RPMI8226 (cell line): ENCODE measurements around the gene SMIM27.
"Not testable (repeated sequence)": the region's sequence is repeated elsewhere in the genome, so short reads cannot be mapped to it uniquely, and the experiment has no call there.

ENCODE experiments used
- DNase-seq: peaks from one replicate; pipeline ENCODE4 v3.0.0-alpha.2; 2015

The SMIM27 gene, protein sequence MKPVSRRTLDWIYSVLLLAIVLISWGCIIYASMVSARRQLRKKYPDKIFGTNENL

DNA sequence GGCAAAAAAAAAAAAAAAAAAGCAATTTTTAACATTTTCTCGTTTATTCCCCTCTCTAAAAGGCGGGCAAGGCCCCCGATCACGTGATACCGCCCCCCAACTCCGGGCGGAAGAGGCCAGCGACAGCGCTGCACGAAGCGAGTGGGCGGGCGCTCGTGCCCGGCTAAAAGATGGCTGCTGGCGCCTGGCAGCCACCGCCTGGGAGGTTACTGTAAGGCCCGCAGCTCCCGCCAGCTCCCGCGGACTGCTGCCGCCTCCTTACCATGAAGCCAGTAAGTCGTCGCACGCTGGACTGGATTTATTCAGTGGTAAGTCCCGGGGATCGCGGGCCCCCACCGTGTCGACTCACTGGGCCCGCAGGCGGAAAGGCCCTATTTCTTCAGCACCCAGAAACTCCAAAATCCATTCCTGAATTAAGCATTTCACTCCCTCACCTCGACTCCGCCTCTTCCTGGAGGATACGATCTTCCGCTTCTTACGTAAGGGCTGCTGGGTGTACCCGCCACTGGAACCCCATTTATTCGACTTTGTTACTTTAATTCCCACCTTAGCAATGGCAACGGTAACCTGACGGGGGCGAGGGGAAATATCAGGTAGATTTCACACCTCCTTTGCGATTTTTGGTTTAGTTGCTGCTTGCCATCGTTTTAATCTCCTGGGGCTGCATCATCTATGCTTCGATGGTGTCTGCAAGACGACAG, at the start of gene SMIM27, which contains the start of gene TOPORS:
SMIM27 (plus strand) TSS at position 156 of the 701 bp plus-strand sequence; CDS start at position 264, 108 bp downstream.
TOPORS (minus strand) TSS at position 415 of the 701 bp plus-strand sequence; CDS start at position 265, 150 bp downstream.
- DNase-seq: peak; percentile 93

DNA sequence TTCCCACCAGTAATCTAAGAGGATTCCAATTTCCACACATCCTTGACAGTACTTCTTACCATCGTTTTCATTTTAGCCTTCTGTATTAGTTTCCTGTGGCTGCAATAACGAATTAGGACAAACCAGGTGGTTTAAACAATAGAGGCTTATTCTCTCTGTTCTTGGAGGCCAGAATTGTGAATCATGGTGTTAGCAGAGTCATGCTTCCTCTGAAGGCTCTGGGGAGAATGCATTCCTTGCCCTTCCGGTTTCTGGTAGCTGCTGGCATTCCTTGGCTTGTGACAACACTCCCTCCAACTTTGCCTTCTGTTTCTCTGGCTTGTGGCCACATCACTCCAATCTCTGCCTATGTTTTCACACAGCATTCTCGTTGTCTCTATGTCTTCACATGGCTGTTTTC, 49.7 kb upstream of the SMIM27 start:
- no peak for DNase-seq

DNA sequence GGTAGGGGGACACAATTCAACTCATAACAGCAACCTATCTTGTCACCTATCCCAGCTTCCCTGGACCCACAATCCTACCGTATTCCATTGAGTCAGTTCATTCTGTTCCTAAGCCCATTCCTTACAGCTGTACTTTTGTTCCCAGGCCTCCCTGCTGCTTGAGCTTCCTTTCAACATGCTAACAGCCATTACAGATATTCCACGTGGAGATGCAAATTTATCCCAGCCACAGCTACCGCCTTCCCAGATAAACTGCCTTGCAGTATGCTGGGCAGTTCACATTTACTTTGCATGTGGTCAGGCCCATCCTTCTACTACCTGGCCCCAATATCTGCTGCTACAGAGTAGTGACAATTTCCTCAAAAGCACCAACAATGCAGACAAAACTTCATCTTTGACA, 49.1 kb upstream of the SMIM27 start:
- DNase-seq: no peak

DNA sequence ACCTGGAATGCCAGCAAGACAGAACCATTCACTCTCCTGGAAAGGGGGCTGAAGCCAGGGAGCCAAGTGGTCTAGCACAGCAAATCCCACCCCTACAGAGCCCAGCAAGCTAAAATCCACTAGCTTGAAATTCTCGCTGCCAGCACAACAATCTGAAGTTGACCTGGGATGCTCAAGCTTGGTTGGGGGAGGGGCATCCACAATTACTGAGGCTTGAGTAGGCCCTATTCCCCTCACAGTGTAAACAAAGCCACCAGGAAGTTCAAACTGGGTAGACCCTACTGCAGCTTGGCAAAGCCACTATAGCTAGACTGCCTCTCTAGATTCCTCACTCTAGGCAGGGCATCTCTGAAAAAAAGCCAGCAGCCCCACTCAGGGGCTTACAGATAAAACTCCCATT, 43.4 kb upstream of the SMIM27 start:
- DNase-seq: no peak

DNA sequence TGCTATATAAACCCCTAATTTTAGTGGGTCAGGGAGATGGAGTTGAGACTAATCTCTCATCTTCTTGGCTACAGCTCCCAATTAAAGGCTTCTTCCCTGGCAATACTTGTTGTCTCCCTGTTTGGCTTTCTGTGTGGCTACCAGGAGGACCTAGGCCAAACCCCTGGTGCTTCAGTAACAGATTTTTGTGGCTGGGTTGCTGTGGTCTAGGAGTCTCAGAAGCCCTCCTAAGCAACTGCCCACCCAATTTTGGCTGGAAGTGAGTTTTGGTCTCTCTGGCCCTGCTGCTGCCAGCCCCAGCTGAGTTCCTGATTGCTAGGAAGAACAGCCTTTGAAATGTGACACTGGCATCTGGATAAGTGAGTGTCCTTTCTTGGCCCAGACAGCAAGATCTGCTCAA, 35.9 kb upstream of the SMIM27 start:
- no peak for DNase-seq

DNA sequence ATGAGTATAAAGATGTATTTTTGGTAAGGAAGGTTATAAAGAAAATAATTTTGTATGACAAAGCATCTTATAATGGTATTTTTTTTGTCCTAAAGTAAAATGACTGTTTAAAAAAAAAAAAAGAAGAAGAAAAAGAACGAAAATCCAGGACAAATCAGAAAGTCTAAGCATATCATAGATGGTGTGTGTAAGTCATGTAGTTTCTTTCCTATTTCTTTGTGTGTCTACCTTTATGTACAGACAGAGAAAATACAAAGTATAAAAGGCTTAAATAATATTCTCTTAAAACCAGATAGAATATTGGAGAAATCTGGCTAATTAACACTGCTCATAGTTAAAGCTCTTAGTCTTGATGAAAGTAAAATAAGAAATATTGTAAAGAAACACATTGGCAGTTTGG, 33.9 kb upstream of the SMIM27 start:
- DNase-seq: no peak

DNA sequence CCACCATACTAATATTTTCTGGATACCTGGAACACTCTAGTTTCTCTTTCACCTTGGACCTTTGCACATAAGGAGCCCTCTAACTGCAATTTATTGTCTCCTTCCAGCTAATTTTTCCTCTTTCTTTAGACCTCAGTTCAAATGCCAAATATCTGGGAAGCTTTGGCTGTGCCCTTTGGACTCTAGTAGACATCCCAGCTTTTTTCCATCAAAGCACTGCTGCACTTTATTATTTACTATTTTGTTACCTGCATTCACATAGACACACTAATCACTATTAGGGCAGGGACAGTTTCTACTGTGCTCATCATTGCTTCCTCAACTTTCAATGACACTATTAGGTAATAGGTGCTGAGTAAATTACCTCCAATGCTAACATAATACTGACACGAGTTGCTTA, 28.2 kb upstream of the SMIM27 start:
- DNase-seq: no peak

DNA sequence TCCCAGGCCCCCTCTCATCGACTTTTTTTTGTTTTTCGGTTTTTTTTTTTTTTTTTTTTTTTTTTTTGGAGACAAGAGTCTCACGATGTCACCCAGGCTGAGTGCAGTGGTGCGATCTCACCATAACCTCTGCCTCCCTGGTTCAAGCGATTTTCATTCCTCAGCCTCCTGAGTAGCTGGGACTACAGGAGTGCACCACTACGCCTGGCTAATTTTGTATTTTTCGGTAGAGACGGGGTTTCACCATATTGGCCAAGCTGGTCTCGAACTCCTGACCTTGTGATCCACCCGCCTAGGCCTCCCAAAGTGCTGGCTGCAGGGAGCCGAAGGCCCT, 27.6 kb upstream of the SMIM27 start:
- DNase-seq: not testable (repeated sequence)

DNA sequence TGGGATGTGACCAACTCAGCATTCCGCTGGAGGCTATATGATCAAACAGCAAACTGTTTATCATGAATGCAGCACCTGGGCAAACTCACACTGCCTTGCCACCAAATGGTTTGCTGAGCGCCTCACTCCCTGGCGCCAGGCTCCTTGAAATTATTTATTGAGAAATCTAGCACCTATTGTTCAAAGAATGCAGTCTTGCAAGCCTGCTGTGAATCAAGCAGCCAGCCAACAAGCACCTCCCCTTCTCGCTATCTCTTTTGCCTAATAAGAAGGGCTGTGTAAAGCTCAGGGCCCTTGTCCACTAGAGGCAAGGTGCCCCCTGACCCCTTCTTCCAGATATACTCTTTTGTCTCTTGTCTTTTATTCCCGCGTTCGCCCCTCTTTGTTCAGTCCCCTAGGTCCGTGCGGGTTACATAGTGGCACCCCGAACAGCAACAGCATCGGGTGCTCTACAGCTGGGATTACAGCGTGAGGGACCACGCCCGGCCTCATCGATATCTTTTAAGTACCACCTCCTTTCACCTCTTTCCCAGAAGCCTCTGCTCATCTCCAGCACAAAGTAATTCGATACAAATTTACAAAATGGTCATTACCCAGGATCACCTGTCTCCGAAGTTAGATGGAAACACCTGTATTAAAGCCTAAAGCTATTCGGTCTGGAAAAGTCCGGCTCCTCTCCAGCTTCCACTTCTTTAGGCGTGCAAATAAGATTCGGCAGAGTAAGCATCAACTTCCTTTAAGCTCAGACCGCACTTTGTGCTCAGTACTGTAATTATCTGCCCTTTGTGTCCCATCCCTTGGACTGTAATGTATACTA, 27.0 kb upstream of the SMIM27 start:
- no peak for DNase-seq

DNA sequence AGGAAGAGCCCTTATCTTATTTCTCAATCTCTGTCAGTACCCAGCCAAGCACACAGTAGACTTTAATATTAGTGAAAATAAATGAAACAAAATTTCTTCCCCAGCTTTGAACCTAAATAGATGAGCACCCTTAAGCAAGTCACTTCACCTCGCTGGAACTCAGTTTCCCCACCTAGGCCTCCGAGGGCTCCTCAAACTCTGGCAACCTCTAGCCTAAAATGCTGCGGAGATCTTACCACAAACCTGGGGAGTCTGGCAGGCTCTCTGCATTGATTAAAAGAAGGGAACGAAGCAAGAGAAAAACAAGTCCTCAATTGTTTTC, 26.5 kb upstream of the SMIM27 start:
- DNase-seq: no peak

DNA sequence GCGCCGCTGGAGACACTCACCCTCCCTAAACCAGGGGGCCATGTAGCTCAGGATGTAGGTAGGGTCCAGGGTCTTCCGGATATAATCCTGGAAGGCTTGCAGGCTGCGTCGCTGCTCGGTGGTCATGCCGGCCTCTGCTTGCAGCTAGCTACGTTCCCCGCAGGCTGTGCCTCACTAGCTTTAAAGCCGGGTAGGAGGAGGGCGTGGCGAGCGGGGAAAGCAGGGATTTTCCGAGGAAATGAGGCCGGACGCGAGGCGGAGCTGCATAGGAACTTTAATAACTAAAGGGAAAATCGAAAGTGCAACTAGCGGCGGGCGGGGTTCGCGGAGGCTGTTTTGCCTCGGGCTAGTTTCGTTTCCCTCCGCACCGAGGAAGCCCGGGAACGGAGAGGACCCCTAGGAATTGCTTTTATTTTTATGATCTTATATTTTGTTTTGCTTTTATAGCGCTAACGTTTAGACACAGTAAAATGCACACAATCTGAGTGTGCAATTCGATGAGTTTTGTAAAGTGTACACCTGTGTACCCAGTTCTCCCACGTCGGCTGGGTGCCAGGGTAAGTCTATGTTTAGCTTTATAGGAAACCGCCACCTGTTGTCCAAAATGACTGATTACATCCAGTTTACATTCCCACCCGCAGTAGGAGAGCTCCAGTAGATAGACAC, 26.0 kb upstream of the SMIM27 start, which contains the start of gene RIGI:
RIGI (minus strand) TSS at position 156 of the 666 bp plus-strand sequence; CDS start at position 126, 30 bp downstream.
- DNase-seq: peak; percentile 87

DNA sequence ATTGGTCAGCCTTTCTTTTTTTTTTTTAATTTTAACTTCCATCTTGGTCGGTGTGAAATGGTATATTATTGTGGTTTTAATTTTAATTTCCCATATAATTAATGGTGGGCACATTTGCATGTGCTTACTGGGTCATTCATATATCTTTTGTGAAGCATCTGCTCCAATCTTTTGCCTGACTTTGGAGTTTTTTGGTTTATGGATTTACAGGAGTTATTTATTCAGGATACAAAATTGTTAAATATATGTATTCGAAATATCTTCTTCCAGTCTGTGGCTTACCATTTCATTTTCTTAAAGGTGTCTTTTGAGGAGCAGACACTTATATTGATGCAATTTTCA, 25.4 kb upstream of the SMIM27 start:
- DNase-seq: no peak

DNA sequence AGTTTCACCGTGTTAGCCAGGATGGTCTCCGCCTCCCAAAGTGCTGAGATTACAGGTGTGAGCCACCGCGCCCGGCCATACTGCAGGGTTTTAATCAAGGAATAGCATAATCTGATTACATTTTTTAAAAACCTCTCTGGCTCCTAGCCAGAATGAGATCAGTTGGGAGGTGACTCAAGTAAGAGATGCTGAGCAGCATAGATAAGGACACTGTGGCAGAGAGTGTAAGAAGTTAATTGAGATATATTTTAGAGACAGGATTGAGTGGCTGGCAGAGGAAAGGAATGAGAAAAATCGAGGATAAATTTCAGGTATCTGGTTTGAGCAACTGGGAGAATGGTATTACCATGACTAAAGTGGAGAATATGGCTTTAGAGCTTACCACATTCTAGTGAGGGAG, 18.8 kb upstream of the SMIM27 start:
- no peak for DNase-seq

DNA sequence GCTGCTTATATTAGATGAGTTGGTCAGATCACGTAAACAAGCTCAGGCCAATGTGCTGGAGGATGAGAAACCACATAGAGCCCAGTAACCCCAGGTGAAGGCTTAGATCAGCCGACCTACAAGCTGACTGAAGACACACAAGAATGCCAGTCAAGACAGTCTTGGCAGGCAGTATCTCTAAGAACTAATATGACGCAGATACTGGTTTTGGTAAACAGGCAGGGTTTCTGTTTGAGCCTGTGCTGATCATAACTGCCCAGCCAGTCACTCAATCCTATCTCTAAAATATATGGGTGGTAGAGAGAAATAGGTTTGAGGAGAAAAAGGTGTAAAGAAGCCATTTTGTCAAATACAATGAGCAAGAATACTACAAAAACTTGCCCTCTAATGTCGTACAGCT, 18.3 kb upstream of the SMIM27 start:
- DNase-seq: no peak

DNA sequence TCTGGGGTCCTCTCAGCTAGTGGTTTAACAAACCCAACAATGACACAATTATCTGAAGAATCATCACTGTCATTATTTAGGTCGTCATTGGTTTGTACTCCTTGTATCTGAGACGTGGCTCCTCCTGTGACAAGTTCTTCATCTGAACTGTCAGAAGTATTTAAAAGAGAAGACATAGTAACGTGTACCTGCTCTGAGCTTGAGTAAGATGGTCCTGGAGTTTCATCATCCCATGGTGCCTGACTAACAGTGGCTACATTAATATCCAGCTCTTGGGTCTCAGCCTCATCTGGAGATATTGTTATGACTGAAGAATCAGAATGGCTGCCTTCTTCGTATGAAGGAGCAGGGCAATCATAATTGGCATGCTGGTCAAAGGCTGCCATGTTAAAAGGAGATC, 9.1 kb upstream of the SMIM27 start:
- no peak for DNase-seq

DNA sequence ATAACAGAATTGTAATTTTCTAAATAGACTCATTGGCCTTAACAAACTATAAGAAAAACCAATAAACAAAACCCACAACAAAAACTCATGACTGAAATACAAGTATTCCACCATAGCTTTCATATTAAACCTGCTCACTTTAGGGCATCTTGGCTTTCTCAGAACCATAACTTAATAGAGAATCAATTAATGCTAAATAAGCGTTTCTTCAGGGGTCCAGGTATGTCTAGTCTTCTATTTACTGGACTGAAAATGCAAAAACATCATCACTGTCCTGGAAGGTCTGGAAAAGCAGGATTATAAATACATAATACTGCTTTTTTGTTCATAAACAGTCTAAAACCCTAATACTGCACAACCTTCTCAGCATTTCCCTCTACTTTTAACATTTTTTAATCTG, 6.2 kb upstream of the SMIM27 start:
- DNase-seq: no peak

DNA sequence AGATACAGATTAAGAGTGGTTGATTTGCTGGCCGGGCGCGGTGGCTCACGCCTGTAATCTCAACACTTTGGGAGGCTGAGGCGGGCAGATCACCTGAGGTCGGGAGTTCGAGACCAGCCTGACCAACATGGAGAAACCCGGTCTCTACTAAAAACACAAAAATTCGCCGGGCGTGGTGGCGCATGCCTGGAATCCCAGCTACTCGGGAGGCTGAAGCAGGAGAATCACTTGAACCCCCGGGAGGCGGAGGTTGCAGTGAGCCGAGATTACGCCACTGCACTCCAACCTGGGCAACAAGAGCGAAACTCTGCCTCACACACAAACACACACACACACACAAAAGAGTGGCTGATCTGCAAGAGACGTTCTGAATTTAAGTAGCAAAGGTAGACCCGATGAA, 3.9 kb upstream of the SMIM27 start:
- not testable (repeated sequence) for DNase-seq

DNA sequence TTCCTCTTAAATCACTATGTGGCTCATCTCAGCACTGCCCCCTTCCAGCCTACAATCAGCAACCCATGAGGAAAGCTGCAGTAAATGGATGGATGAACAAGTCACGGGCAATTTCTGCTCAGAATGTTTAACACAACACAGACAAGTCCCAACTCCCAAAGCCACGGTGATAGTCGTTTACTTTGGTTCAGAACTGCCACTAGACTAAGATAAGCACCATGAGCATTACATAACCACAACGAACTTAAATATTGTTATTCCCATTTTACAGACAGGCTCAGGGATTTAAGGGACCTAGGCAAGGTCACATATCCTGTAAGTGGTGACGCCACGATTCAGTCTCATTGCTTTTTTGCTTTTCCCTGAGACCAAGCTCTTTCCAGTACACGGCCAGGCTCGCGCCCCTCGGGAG, 2.0 kb upstream of the SMIM27 start:
- peak; percentile 5 for DNase-seq

DNA sequence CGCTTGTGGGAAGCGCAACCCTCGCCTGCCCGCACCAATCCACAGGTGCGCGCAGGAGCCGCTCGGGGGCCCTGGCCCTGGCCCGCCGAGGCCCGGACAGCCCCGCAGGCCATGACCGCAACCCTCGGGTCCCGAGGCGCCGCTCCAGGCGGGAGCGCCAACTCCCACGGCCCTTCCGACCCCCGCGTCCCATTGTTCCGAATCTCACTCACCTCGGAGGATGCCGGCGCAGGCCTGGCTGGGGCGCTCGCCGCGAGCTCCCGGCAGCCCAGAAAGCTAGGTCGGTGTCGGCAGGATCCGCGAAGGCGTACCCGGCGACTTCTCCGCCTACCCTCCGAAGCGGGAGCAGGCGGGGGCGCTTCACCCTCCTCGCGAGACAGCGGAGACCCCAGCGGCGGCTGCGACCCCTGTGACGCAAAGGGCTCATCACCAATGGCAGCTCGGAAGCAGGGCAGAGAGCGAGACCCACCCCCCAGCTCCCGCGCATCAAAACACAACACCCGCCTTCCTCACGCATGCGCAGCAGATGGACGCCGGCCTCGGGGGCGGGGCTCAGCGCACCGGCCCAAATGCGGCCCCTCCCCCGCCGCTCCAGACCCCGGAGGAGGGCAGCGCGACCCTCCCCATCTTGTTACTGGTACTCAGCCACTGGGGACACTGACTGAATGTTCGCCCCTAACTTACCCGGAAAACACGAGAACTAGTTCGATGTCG, 1.4 kb upstream of the SMIM27 start:
- DNase-seq: peak; percentile 85

DNA sequence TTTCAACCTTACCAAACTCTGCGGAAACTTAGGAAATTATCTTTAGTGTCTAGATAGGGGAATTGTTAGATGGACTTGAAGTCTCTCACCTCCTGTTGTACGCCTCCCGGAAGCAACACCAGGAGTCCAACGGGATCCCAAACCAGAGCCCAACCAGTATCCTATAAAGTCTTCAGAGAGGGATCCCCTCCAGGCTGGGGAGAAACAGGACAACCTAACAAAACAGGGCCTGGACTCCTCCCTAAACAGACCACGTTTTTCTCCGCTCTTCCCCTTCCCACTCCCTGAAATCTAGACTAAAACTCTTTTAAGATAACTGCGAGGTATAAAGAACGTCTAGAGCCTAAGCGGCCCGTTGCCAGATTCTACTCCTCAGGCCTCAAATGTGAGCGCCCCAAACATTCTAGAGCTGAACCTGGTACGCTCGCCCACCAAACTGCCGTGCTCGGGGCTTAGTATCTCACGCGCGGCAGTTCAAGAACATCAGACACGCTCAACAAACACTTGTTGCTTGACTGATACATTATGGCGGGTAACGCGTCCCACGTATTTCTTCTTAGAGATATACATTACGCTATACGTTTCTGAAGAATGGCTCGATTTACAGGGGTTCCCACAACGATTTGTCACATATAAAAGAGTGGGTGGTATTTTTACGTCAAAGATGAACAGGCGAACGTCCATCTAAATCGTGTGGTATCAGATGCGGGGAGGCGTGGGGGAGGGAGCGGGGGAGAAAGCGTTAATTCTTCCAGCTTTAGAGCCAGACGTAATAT, 663 bp upstream of the SMIM27 start:
- DNase-seq: peak; percentile 53

DNA sequence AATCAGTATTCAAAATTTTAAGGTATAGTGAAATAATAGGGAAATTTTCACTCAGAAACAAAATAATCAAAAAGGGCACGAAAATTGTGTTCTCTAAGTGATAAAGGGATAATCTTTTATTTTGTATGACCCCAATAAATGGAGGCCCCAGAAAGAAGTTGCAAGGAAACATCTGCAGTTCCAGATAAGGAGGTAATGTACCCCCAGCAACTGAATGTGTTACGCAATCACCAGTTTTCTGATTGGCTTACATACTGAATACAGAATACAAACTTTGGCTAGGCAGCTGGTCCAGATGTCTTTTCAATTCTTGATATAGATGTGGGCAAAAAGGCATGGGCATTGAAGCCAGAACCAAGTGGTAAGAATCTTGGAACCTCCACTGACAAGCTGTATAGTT, 2.0 kb downstream of the SMIM27 start:
- DNase-seq: no peak

DNA sequence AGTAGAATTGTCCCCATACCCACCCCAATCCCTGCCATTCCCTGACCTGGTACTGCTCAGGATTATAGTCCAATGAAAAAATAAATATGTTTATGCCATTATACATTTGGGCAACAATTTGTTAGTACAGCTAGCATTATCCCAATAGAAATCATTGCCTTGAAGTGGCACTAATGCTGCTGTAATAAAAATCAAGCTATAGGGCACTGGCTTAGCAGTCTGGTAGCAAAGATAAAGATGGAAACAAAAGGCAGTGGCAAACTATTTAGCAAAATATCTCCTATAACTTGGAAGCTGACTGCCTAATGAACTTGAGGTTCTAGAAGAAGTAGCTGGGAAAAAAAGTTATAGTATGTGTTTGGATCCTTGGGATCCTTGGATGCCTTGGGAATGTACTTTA, 2.5 kb downstream of the SMIM27 start:
- DNase-seq: no peak
